GM19240 (cell line): ENCODE measurements around the gene ABCB10.
"Not testable (repeated sequence)": the region's sequence is repeated elsewhere in the genome, so short reads cannot be mapped to it uniquely, and the experiment has no call there.

Source experiments
- DNase-seq: peaks from one replicate; pipeline ENCODE4 v3.0.0; 2011; ENCODE audit warnings: low spot score; ENCODE audit not compliant: insufficient read length

ABCB10 gene

GRCh38 chr1:229558460-229559335 is at the start of gene ABCB10:
TSS of gene ABCB10 (minus strand) at chr1:229558707. CDS start at chr1:229558652, 55 bp downstream.
- peak; percentile 87 for DNase-seq

- DNase-seq = no peak
Measured at GRCh38 chr1:229607370-229607769, 48.9 kb upstream of the ABCB10 start.

- DNase-seq = no peak
Measured at GRCh38 chr1:229603371-229604005, 45.0 kb upstream of the ABCB10 start.

GRCh38 chr1:229600229-229600628 is 41.7 kb upstream of the ABCB10 start:
- DNase-seq = no peak

- DNase-seq = no peak
Measured at GRCh38 chr1:229599218-229599954, 40.9 kb upstream of the ABCB10 start.

- DNase-seq = no peak
Measured at GRCh38 chr1:229597877-229598276, 39.4 kb upstream of the ABCB10 start.

GRCh38 chr1:229596925-229597699 is 38.6 kb upstream of the ABCB10 start:
- no peak for DNase-seq

GRCh38 chr1:229595876-229596275 is 37.4 kb upstream of the ABCB10 start:
- DNase-seq = not testable (repeated sequence)

GRCh38 chr1:229594227-229595008 is 35.9 kb upstream of the ABCB10 start:
- no peak for DNase-seq

- no peak for DNase-seq
Measured at GRCh38 chr1:229593800-229594199, 35.3 kb upstream of the ABCB10 start.

GRCh38 chr1:229590119-229590518 is 31.6 kb upstream of the ABCB10 start:
- DNase-seq = no peak

- no peak for DNase-seq
Measured at GRCh38 chr1:229585338-229585737, 26.8 kb upstream of the ABCB10 start.

- no peak for DNase-seq
Measured at GRCh38 chr1:229582715-229583114, 24.2 kb upstream of the ABCB10 start.

- no peak for DNase-seq
Measured at GRCh38 chr1:229582011-229582694, 23.6 kb upstream of the ABCB10 start.

- DNase-seq = no peak
Measured at GRCh38 chr1:229581485-229581884, 23.0 kb upstream of the ABCB10 start.

GRCh38 chr1:229579059-229579673 is 20.7 kb upstream of the ABCB10 start:
- DNase-seq = no peak

- no peak for DNase-seq
Measured at GRCh38 chr1:229578168-229579058, 19.9 kb upstream of the ABCB10 start.

GRCh38 chr1:229574679-229575442 is 16.4 kb upstream of the ABCB10 start:
- no peak for DNase-seq
